Forelimb muscle (tissue), 1 donor: ENCODE measurements around the gene LCOR. TPM values are rescaled to one million over a fixed set of nuclear protein-coding genes. Genes with fewer than 3 reads are reported as not detected.
"Not testable (repeated sequence)": the region's sequence is repeated elsewhere in the genome, so short reads cannot be mapped to it uniquely, and the experiment has no call there.

Source experiments
- DNase-seq: peaks from one replicate; pipeline ENCODE4 v3.0.0-alpha.2; 2013; ENCODE audit warnings: low read depth
- polyA plus RNA-seq: library from polyadenylated mRNA; unstranded; fragments of 120-200 nt; gene quantifications from one replicate; pipeline ENCODE4 v1.2.1, GENCODE V29; 2013; ENCODE audit not compliant: insufficient read length

The LCOR gene
- polyA plus RNA-seq, 1 donor: 16.8 TPM

- DNase-seq: no peak
These were observed 8.9 kb downstream of the LCOR start for GRCh38 chr10:96840841-96841518.

GRCh38 chr10:96842896-96843723, 11.0 kb downstream of the LCOR start:
- DNase-seq: no peak

- DNase-seq: no peak
These were observed 11.7 kb downstream of the LCOR start for GRCh38 chr10:96843823-96844222.

GRCh38 chr10:96846395-96846794, 14.3 kb downstream of the LCOR start:
- DNase-seq: no peak

GRCh38 chr10:96846926-96847325, 14.8 kb downstream of the LCOR start:
- DNase-seq: no peak

GRCh38 chr10:96847356-96847755, 15.3 kb downstream of the LCOR start:
- not testable (repeated sequence) for DNase-seq

- no peak for DNase-seq
These were observed 18.0 kb downstream of the LCOR start for GRCh38 chr10:96850113-96850512.

GRCh38 chr10:96850825-96851224, 18.7 kb downstream of the LCOR start:
- peak; percentile 8 for DNase-seq

- no peak for DNase-seq
These were observed 19.2 kb downstream of the LCOR start for GRCh38 chr10:96851281-96851680.

GRCh38 chr10:96856317-96856716, 24.2 kb downstream of the LCOR start:
- DNase-seq: no peak

- DNase-seq: no peak
These were observed 25.4 kb downstream of the LCOR start for GRCh38 chr10:96857301-96858012.

GRCh38 chr10:96858038-96858705, 26.1 kb downstream of the LCOR start:
- no peak for DNase-seq

- DNase-seq: no peak
These were observed 26.6 kb downstream of the LCOR start for GRCh38 chr10:96858706-96859050.

- no peak for DNase-seq
These were observed 28.7 kb downstream of the LCOR start for GRCh38 chr10:96860631-96861277.

- DNase-seq: no peak
These were observed 31.9 kb downstream of the LCOR start for GRCh38 chr10:96863922-96864543.

- DNase-seq: no peak
These were observed 41.0 kb downstream of the LCOR start for GRCh38 chr10:96873086-96873485.

- DNase-seq: no peak
These were observed 41.8 kb downstream of the LCOR start for GRCh38 chr10:96873756-96874467.

- DNase-seq: no peak
These were observed 46.0 kb downstream of the LCOR start for GRCh38 chr10:96878057-96878456.

- no peak for DNase-seq
These were observed 48.5 kb downstream of the LCOR start for GRCh38 chr10:96880575-96880974.

GRCh38 chr10:96889415-96890171, 57.5 kb downstream of the LCOR start:
- DNase-seq: no peak
